SU-DHL-6 (cell line): ENCODE measurements around the gene ACTL8.

Experiments
- EZH2phosphoT487 ChIP-seq: fragments of 200-600 bp; sonication (generic), shearing (Covaris generic); conservative IDR thresholded peaks from 2 replicates; pipeline ENCODE4 v1.6.1; 2018; ENCODE audit warnings: mild to moderate bottlenecking, antibody characterized with exemption, low read length, moderate library complexity, mixed read lengths
- TF ChIP-seq, protein P1 (sequence below): fragments of 200-600 bp; sonication (generic); IDR thresholded peaks from one replicate; pipeline ENCODE4 v1.5.1; 2017; ENCODE audit warnings: antibody characterized with exemption, mild to moderate bottlenecking, low read length, moderate library complexity; ENCODE audit not compliant: insufficient read depth, poor library complexity, severe bottlenecking

- TF ChIP-seq, protein P1, sequence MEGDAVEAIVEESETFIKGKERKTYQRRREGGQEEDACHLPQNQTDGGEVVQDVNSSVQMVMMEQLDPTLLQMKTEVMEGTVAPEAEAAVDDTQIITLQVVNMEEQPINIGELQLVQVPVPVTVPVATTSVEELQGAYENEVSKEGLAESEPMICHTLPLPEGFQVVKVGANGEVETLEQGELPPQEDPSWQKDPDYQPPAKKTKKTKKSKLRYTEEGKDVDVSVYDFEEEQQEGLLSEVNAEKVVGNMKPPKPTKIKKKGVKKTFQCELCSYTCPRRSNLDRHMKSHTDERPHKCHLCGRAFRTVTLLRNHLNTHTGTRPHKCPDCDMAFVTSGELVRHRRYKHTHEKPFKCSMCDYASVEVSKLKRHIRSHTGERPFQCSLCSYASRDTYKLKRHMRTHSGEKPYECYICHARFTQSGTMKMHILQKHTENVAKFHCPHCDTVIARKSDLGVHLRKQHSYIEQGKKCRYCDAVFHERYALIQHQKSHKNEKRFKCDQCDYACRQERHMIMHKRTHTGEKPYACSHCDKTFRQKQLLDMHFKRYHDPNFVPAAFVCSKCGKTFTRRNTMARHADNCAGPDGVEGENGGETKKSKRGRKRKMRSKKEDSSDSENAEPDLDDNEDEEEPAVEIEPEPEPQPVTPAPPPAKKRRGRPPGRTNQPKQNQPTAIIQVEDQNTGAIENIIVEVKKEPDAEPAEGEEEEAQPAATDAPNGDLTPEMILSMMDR = no peak
- no peak for TF ChIP-seq EZH2phosphoT487
Measured at GRCh38 chr1:17772615-17773212, 17.6 kb downstream of the ACTL8 start.
